Thoracic aorta (tissue), 2 donors: Measurements from ENCODE around the gene ARHGEF19. TPM values are rescaled to one million over a fixed set of nuclear protein-coding genes. Genes with fewer than 3 reads are reported as not detected.

Experiments used
- ATAC-seq: fragments of 150-250 bp; one replicate; pipeline ENCODE4 v1.8.0; 2017; ENCODE audit warnings: low read depth; ENCODE audit not compliant: insufficient number of reproducible peaks, low FRiP score
- DNase-seq: peaks from one replicate; pipeline ENCODE4 v3.0.0-alpha.2; 2020; ENCODE audit warnings: low spot score
- H3K27ac ChIP-seq, 2 donors: fragments of 200-600 bp; sonication (generic); 1 replicate in 1 of 2; 2 replicates in 1 of 2; pipeline ENCODE4 v1.5.1; 2016; ENCODE audit warnings: mild to moderate bottlenecking in 2 of 2, moderate library complexity in 2 of 2
- H3K27me3 ChIP-seq: fragments of 200-600 bp; sonication (generic); replicated peaks from 2 replicates; pipeline ENCODE4 v1.6.0; 2016; ENCODE audit warnings: mild to moderate bottlenecking; ENCODE audit not compliant: insufficient read depth
- H3K36me3 ChIP-seq: fragments of 200-600 bp; sonication (generic); one replicate; pipeline ENCODE4 v1.5.1; 2016
- H3K4me1 ChIP-seq, 2 donors: fragments of 200-600 bp; sonication (generic); 1 replicate in 1 of 2; 2 replicates in 1 of 2; pipeline versions ENCODE4 v1.5.1 to v1.6.0; 2016; ENCODE audit warnings: low read depth in 2 of 2, mild to moderate bottlenecking in 1 of 2; ENCODE audit not compliant: control insufficient read depth in 1 of 2
- H3K4me3 ChIP-seq: fragments of 200-600 bp; sonication (generic); 2 replicates; pipeline ENCODE4 v1.5.1; 2016; ENCODE audit warnings: mild to moderate bottlenecking
- H3K9me3 ChIP-seq: fragments of 200-600 bp; sonication (generic); 2 replicates; pipeline ENCODE4 v1.5.1; 2016
- CTCF ChIP-seq: fragments of 200-600 bp; sonication (generic); IDR thresholded peaks from one replicate; pipeline ENCODE4 v1.5.1; 2019; ENCODE audit warnings: antibody characterized with exemption
- total RNA-seq, 2 donors: library from RNA; depleted of rRNA; stranded (reverse); fragments of >200 nt; gene quantifications; one replicate each; pipeline versions ENCODE4 v1.1.0 to v1.2.3, GENCODE V29; 2016

Gene ARHGEF19
- total RNA-seq, 2 donors from 2014 or later, result 8.1 to 8.5 TPM

DNA sequence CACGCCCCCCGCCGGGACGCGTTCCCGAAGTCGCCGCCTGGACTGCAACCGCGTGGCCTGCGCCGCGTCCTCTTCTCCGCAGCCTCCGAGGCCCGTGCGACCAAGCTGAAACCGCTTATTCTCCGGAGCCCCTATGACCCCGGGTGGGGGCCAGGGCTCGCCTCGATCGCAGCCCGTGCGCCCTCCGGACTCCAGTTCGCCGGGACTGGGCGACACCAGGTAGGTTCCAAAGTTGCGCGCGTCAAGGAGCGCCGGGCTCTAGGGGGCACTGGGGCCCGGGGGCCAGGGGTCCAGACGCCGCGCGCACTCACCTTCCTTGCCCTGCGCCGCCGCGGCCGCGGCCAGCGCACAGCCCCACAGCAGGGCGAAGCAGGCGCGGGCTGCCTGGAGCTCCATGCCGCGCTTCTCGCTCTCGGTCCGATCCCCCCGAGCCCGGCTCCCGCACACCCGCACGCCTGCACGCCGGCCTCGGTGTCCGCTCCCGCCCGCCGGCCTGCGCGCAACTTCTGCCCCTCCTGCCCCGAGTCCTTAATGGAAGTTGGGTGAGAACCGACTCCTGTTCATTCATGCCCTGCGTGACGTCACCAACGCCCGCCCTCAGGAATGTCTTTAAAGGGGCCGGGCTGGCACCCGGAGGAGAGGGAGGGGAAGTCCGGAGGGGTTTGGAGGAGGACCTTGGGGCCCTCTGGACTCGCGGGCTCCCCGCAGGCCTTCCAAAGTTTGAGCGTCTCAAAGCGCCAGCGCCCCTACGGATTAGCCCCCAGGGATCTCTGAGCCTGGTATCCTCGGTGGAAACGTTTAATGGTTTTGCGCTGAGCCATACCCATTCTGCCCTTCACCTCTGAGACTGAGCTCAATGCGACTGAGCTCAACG is 56.7 kb downstream of the ARHGEF19 start, which contains the start of gene EPHA2:
Gene EPHA2, minus strand, starts transcription at position 533 of the 874 bp plus-strand sequence. Its CDS starts 137 bp downstream, at position 396.
- Histone ChIP-seq H3K36me3 (no peaks in the 10 kb centered on the region), H3K4me3 (peak within 1 kb of the TSS; percentile 76), H3K27me3 (no peaks in the 10 kb centered on the region), H3K9me3 (no peaks in the 10 kb centered on the region), H3K4me1 (peaks cover 24 to 44% of the 10 kb centered on the region in 2 donors), H3K27ac (peak within 1 kb of the TSS; percentile 79 to 82)
- peak; percentile 50 for ATAC-seq
- peak; percentile 82 for DNase-seq
- TF ChIP-seq CTCF, result no peak

DNA sequence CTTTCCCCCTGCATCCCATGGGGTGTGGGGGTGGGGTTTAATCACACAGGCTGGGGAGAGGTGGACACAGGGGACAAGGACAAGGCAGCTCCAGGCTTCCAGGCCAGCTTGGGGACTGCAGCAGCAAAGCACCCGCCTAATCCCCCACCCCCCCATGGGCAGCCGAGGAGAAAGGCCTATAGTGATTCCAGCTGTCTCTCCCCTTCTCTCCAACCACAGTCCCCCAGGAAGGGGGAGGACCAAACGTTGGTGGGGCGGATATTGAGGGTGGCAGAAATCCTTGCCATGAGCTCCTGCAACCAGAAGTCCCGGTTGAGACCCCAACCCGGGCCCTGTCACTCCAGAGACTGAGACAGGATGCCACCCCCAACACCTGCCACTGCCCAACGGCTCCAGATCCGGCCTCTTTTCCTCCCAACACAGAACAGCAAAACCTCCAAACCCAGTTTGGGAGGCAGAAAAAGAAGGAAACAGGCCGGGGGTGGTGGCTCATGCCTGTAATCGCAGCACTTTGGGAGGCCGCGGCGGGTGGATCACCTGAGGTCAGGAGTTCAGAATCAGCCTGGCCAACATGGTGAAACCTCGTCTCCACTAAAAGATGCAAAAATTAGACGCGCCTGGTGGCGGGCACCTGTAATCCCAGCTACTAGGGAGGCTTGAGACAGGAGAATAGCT is 58.3 kb downstream of the ARHGEF19 start:
- TF ChIP-seq CTCF, result no peak
- Histone ChIP-seq H3K9me3 (no peaks in the 10 kb centered on the region), H3K4me1 (peaks cover 24 to 58% of the 10 kb centered on the region in 2 donors), H3K36me3 (no peaks in the 10 kb centered on the region), H3K27ac (peak overlapping the region; percentile 79 to 82), H3K27me3 (no peaks in the 10 kb centered on the region), H3K4me3 (peak overlapping the region; percentile 76)
- ATAC-seq (no peak), DNase-seq (no peak)

DNA sequence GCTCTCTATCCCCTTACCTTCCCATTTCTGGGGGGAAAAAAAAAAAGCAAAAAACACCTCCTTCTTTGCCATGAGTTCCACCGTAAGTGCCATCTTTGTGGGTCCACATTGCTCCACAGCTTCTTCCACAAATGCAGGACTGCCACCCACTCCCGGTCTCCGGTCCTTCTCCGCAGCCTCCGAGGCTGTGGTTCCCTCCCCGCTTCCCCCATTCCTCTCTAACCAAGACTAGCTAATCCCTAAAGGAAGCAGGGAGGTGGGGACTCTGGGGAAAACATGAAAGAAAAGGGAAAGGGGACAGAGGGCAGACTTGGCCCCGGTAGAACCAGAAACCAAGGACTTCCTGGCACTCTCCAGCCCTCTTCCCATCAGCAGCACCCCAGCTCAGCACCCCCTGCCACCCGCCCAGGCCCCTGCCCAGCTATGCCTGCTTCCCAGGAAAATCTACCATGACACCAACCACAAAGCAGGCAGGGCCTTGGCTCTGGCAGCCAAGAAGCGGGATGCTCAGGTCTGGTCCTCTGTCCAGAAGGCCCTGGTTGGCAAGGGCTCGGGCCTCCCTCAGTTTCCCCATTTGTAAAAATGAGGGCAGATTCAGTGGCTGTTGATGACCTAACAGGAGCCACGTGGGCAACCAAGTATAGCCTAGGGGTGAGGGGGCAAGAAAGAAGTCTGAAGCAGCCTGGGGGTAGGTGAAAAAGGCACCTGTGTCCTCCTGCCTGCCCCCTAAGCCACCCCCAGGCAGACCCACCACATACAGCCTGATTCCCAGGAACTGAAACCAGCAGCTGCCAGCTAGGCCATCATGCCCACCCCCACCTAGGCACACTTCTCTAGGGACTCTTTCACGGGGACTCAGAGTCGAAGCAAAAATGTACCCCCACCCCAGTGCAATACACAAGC is 59.1 kb downstream of the ARHGEF19 start:
- no peak for DNase-seq
- Histone ChIP-seq H3K4me3 (peak overlapping the region; percentile 76), H3K9me3 (no peaks in the 10 kb centered on the region), H3K27me3 (no peaks in the 10 kb centered on the region), H3K27ac (peak overlapping the region in 1 of 2 donors; percentile 82), H3K4me1 (peaks cover 24 to 58% of the 10 kb centered on the region in 2 donors), H3K36me3 (peaks cover 3% of the 10 kb centered on the region)
- no peak for TF ChIP-seq CTCF
- no peak for ATAC-seq

DNA sequence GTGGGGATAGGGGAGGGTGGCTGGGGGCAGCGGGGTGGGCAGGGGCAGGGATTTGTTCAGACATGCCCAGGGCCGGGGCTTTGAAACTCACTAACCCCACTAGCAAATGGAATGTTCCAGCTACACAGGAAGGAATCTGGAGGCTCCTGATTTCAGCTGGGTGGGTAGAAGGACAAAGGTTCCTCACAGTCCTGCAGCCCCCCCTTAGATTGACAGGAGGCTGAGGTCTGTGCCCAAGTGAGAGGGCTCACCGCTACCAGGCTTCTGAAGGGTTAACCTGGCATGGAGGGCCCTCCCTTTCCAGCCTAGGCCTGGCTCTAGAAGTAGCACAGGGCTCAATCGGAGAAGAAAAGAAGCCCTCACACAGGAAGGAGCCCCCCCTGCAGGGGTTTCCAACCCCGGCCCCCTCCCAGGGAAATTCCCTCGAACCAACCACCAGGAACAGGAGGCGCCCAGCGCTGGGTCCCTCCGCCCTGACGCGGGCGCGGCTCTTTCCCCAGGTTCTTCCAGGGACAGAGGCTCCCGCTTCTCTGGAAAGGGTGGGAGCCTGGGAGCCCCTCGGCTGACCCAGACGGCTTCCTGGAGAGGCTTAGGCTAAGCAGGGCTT is 59.9 kb downstream of the ARHGEF19 start:
- ATAC-seq, result no peak
- H3K4me1 ChIP-seq, result peaks cover 26 to 61% of the 10 kb centered on the region in 2 donors
- no peak for TF ChIP-seq CTCF
- no peak for DNase-seq
- no peaks in the 10 kb centered on the region for H3K27me3 ChIP-seq
- no peaks in the 10 kb centered on the region for H3K9me3 ChIP-seq
- H3K36me3 ChIP-seq, result peaks cover 6% of the 10 kb centered on the region
- peak overlapping the region; percentile 76 for H3K4me3 ChIP-seq
- peak overlapping the region; percentile 41 to 82 for H3K27ac ChIP-seq
